Measurements from ENCODE around the gene PTGER4.

DNA sequence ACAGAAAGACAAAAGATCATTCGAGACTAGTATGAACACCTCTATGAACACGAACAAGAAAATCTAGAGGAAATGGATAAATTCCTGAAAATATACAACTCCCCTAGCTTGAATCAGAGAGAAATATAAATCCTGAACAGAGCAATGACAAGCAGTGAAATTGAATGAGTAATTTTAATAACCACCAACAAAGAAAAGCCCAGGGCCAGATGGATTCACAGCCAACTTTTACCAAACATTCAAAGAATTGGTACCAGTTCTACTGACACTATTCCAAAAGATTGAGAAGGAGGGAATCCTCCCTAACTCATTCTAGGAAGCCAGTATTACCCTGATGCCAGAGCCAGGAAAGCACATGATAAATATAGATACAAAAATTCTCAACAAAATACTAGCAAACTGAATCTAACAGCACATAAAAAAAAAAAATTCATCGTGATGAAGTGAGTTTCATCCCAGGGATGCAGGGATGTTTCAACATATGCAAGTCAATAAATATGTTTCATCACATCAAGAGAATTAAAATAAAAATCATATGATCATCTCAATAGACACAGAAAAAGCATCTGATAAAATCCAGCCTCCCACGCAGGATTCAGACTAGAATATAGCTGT, 25.2 kb upstream of the PTGER4 start:
- TF ChIP-seq, protein P1, sequence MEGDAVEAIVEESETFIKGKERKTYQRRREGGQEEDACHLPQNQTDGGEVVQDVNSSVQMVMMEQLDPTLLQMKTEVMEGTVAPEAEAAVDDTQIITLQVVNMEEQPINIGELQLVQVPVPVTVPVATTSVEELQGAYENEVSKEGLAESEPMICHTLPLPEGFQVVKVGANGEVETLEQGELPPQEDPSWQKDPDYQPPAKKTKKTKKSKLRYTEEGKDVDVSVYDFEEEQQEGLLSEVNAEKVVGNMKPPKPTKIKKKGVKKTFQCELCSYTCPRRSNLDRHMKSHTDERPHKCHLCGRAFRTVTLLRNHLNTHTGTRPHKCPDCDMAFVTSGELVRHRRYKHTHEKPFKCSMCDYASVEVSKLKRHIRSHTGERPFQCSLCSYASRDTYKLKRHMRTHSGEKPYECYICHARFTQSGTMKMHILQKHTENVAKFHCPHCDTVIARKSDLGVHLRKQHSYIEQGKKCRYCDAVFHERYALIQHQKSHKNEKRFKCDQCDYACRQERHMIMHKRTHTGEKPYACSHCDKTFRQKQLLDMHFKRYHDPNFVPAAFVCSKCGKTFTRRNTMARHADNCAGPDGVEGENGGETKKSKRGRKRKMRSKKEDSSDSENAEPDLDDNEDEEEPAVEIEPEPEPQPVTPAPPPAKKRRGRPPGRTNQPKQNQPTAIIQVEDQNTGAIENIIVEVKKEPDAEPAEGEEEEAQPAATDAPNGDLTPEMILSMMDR (IDR thresholded peaks at IDR 0.05; ENCODE audit: low read depth, low read length, poor library complexity, severe bottlenecking): no peak
- TF ChIP-seq EZH2phosphoT487 (IDR thresholded peaks at IDR 0.05; ENCODE audit: borderline replicate concordance, low read length): no peak
